ENCODE results near the gene GGTA1.
"Not testable (repeated sequence)": the region's sequence is repeated elsewhere in the genome, so short reads cannot be mapped to it uniquely, and the experiment has no call there.

Gene GGTA1

GRCh38 chr9:121455527-121456239 is 44.0 kb downstream of the GGTA1 start:
- no peak for DNase-seq (ENCODE audit: low spot score)

DNA sequence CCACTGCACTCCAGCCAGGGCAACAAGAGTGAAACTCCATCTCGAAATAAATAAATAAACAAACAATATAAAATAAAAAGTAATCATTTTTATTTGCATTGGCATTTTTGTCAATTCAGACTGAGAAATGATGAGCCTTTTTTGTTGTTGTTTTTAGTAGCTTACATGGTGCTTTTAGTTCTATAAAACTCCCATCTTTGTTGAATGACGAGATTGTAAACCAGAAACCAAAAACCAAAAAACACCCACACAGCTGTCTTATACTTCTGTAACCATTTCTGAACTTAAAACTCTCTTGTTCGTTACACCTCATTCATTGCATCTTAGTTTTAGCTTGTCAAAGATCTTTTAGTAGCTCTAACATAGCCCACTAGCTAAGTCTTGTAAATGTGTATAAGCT is 44.7 kb downstream of the GGTA1 start:
- DNase-seq (ENCODE audit: low spot score) = no peak

DNA sequence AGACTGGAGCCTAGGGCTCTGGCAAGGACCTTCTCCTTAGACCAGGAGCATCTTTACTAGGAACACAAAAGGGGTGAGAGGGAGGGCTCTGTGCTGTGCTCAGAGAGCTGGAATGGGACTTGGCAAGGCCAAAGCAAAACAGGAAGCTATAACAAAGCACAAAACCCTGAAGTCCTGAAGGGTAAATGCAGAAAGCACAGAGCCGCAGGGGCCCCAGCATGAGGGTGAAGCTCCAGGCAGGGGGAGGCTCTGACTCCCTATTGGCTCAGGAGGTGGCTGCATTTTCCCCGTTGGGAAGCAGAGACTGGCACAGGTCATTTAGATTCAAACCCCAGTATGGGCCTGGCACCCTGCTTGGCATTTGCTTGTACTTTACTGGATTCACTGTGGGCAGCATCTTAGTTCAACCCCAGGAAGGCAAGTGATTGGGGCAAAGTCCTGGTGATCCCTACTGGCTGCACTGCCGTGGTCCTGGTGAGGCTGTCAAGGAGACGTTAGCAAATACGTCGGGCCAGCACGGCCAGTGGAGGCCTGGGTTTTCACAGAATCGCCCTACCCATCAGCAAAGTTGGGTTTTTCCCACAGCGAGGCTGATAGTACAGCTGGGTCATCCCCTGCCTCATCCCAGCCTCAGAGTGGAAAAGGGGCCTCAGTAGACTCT is 46.3 kb downstream of the GGTA1 start:
- no peak for DNase-seq (ENCODE audit: low spot score)

GRCh38 chr9:121452085-121452484 is 47.6 kb downstream of the GGTA1 start:
- no peak for DNase-seq (ENCODE audit: low spot score)

- no peak for DNase-seq (ENCODE audit: low spot score)
Observed at GRCh38 chr9:121451586-121451985, 48.1 kb downstream of the GGTA1 start.

DNA sequence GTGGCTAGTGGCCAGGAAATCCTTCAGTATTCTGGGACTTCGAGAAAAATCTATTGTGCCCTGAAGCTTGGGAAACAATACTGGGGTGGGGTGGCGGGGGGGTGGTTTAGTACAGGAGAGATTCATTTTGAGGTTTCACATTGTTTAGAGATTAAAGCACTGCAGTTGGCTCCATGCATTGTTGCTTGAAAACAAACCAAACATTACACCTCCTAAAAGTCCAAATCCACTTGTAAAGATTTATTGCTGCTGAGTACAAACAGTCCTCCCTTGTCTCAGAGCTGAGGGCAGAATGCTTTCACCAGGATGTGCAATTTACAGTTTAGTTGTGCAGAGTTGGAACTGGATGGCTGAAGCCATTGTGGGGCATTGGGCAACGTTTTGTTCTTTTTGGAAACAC is 49.4 kb downstream of the GGTA1 start:
- DNase-seq (ENCODE audit: low spot score) = no peak

DNA sequence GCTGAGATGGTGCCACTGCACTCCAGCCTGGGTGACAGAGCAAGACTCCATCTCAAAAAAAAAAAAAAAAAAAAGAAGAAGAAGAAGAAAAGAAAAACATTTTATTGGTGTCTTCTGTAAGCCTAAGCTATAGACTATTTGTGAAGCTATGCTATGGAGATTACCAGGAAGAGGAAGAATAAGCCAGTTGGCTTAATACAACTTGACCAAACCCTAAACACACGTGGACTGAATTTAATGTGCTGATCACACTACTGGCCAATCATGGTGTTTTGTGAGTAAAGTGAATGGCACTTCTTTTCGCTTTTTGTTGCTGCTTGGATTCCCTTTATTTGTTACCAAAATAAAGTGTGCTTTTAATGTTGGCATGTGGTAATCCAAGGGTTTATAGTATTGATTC is 49.9 kb downstream of the GGTA1 start:
- DNase-seq (ENCODE audit: low spot score) = no peak

GRCh38 chr9:121447321-121447834 is 52.3 kb downstream of the GGTA1 start:
- DNase-seq (ENCODE audit: low spot score) = peak; percentile 78

GRCh38 chr9:121445986-121446385 is 53.7 kb downstream of the GGTA1 start:
- DNase-seq (ENCODE audit: low spot score) = no peak

DNA sequence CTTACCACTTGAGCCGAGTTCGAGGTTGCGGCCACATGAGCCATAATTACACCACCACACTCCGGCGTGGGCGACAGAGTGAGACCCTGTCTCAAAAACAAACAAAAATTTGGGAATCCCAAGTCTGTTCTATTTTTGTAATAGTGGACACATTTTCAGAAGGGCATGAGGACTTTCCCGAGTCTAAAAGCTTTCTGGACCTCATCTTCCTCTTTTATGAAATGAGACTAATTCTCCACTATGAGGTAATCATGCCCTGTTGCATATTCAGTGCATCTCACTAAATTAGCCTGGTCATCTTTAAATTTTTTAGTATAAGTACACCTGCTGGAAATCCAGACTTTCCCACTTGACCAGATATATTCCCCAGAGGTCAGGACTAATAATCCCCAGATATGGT is 55.7 kb downstream of the GGTA1 start:
- DNase-seq (ENCODE audit: low spot score) = no peak

GRCh38 chr9:121441165-121441564 is 58.5 kb downstream of the GGTA1 start:
- DNase-seq (ENCODE audit: low spot score) = no peak

DNA sequence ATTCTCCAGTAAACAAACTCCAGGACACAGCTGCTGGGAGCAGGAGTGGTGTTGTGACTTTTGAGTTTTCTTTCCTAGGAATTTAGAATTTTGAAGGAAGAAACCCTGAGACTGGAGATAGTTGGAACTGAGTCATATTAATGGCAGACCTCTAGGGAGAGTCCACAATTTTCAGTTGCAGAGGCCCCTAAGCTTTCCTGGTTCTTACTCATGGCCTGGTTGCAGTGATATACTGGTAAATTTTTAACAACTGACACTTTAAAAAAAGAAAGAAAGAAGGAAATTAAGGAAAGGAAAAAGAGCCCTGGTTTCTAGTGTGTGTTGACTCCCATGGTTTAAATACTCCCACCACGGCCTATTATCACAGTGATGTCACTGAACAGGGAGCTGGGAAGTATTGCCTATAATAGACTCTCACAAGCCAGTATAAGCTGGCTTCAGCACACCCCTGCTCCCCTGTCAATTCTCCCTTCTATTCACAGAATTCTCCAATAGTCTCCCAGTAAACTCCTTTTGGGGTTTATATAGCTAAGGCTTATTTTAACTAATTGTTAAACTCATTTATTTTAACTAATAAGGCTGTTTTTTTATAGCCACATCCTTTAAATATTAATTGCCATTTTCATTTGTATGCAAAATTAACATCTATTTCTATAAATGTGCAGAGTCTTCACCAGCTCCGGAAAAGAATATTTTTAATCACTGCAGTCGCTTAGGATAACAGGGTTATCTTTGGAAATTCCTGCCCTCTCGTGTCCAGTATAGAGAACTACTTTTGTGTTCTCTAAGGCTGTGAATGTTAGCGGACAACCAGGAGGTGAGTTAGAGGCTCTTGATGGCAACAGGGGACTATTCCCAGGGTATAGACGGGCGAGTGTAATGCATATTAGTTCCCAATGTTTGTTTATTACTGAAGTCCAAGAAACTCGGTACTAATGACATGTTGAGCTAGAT is 59.7 kb downstream of the GGTA1 start:
- DNase-seq (ENCODE audit: low spot score) = peak; percentile 56

DNA sequence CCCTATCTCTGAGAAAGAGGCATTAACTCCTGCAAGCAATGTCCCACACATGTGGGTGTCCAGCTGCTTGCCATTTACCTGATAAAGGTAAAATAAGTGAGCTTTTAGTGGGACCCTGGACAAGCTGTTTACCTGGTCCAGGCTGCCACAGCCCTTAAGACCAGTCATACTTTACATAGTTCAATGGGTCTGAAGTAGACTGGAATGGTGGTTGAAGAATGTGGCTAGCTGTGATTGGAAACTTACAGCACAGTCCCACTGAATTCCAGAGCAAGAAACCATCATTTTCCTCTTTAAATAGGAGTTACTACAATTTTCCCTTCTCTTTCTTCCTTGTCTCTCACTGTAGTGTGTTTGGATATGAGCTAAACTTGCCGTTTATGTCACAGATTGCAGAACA is 60.6 kb downstream of the GGTA1 start:
- no peak for DNase-seq (ENCODE audit: low spot score)

DNA sequence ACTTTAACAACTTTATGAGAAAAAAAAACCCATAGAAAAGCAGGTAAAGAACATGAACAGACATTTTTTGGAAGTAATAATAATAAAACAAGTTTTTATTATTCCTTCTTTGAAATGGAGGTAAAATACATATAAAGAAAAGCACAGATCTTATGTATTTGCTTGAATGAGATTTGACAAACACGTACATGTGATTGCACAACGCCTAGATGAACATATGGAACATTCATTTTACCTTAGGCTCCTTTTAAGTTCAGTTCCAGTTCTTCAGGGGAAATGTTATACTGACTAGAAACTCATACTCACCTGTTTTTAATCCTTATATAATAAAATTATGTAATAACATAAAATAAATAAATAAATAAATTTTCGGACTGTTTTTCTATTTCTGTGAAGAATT is 61.8 kb downstream of the GGTA1 start:
- no peak for DNase-seq (ENCODE audit: low spot score)

- DNase-seq (ENCODE audit: low spot score) = not testable (repeated sequence)
Observed at GRCh38 chr9:121437046-121437445, 62.6 kb downstream of the GGTA1 start.

DNA sequence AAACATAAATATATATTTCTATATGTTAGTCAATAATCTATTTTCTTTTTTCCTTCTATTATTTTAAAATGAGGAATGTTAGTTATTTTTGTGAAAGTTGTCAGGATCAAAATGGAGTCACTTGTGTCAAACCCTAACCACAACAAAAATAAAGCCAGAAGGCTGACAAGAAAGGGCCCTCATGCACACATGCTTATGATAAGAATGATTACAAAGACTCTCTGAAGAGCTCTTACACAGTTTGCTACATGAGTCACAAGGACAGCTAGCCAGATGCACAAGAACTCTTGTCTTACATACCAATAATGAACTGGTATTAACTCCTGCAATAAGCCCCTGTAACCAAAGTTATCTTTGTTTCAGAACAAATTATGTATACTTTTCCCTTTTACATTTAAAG is 64.7 kb downstream of the GGTA1 start:
- peak; percentile 33 for DNase-seq (ENCODE audit: low spot score)

GRCh38 chr9:121427899-121428298 is 71.7 kb downstream of the GGTA1 start:
- DNase-seq (ENCODE audit: low spot score) = no peak

GRCh38 chr9:121424024-121424432 is 75.6 kb downstream of the GGTA1 start:
- DNase-seq (ENCODE audit: low spot score) = no peak

DNA sequence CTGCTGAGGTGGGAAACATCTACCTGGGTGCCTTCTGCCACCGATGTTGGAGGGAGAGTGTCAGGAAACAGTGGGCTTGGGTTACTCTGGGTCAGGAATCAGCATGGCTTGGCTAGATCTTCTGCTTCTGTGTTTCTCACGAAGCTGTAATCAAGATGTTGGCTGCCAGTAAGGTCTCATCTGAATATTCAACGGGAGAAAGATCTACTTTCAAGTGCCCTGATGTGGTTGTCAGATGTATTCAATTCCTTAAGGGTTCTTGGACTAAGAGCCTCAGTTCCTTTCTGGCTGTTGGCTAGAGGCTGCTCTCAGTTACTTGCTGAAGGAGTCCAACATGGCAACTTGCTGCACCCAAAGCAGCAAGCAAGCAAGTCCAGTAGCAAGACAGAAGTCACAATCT is 87.7 kb downstream of the GGTA1 start:
- no peak for DNase-seq (ENCODE audit: low spot score)

GRCh38 chr9:121405899-121406298 is 93.7 kb downstream of the GGTA1 start:
- DNase-seq (ENCODE audit: low spot score) = no peak

All from AG08395 (cell line).